ENCODE measurements around the gene BCO1.

The BCO1 gene

DNA sequence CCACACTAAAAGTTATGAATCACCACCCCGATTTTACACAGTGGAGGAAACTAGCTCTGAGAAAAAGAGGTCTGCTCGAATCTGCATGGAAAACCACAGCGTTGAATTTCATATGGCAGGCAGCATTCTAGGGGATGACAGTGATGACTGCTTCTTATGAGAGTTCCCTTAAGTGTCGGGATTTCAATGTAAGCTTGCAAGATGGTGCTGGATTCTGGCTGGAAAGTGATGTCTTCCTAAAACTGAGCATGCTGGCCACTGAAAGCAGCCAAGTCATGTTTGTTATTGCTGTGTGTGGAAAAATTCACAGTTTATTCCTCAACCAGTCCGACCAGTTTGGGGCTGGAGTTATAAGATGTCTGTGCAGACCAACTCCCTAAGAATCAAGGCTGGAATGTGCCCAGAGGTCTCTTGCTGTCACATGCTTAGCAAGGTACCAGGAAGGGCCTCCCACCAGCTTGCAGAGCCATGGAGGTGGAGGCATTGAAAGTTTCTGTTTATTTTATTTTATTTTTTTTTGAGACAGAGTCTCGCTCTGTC lies 39.1 kb downstream of the BCO1 start:
- no peak overlapping the region for H3K4me3 ChIP-seq (ENCODE audit: low read length)
- TF ChIP-seq ZNF274 (IDR thresholded peaks at IDR 0.05; ENCODE audit: low read depth, low read length), result no peak

DNA sequence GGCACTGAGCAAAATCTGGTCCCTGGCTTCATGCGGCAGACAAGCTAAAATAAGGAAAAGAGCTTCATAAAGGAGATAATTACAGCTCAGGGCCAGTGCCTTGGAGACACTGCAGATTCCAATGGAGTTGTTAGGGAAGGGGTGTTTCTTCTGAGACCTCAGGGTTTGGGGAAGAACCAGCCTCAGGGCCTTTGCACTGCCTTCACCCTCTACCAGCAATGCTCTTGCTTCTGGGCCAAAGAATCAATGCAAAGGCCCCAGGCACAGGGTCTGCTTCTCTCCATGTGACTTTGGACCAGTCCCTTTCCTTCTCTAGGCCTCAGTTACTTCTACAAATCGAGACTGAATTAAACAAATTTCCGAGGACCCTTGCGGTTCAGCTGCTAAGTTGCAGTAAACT lies 40.0 kb downstream of the BCO1 start:
- no peak overlapping the region for H3K4me3 ChIP-seq (ENCODE audit: low read length)
- TF ChIP-seq ZNF274 (IDR thresholded peaks at IDR 0.05; ENCODE audit: low read depth, low read length), result no peak

DNA sequence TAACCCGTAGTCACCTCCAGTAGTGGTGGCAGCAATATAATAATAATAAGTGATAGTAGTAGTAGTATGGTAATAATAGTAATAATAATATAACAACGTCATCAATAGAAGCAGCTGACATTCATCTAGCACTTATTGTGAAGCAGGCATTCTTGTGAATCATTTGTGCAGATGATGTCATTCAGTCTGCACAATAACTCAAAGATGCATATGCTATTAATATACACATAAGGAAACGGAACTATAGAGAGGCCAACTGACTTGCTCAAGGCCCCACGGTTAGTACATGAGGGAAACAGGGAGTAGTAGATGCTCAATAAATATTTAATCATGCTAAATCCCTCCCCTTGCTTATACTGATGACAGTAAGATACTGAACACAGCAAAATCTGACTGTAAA lies 40.9 kb downstream of the BCO1 start:
- no peak for TF ChIP-seq ZNF274 (IDR thresholded peaks at IDR 0.05; ENCODE audit: low read depth, low read length)
- no peak overlapping the region for H3K4me3 ChIP-seq (ENCODE audit: low read length)

DNA sequence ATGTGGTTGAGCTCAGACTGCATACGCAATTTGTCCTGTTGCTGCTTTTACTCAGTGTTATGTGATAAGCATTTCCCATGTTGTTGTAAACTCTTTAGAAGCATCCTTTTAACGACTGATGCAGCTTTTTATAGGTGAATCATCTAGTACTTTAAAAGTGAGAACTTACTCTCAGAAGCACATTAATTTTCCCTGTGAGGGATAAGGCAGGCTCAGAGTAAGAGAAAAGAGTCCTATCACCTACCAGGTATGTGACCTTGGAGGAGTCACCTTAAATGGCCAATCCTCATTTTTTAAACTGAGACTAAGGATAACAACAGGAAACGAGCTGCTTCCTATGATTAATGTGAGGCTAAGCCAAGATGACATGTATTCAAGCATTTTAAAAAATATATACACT lies 41.9 kb downstream of the BCO1 start:
- no peak for TF ChIP-seq ZNF274 (IDR thresholded peaks at IDR 0.05; ENCODE audit: low read depth, low read length)
- no peak overlapping the region for H3K4me3 ChIP-seq (ENCODE audit: low read length)

DNA sequence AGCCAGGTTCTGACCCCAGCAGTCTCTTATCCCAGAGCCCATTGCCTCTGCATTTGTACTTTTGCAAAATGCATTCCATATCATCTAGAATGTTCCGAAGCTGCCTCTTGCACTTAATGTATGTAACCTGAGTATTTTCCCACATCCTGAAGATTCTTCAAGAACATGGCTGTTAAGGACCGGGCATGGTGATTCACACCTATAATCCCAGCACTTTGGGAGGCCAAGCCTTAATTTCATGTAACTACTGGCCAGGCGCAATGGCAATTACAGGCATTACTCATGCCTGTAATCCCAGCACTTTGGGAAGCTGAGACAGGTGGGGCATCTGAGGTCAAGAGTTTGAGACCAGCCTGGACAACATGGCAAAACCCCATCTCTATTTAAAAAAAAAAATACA lies 44.6 kb downstream of the BCO1 start:
- H3K4me3 ChIP-seq (ENCODE audit: low read length), result no peak overlapping the region
- no peak for TF ChIP-seq ZNF274 (IDR thresholded peaks at IDR 0.05; ENCODE audit: low read depth, low read length)

DNA sequence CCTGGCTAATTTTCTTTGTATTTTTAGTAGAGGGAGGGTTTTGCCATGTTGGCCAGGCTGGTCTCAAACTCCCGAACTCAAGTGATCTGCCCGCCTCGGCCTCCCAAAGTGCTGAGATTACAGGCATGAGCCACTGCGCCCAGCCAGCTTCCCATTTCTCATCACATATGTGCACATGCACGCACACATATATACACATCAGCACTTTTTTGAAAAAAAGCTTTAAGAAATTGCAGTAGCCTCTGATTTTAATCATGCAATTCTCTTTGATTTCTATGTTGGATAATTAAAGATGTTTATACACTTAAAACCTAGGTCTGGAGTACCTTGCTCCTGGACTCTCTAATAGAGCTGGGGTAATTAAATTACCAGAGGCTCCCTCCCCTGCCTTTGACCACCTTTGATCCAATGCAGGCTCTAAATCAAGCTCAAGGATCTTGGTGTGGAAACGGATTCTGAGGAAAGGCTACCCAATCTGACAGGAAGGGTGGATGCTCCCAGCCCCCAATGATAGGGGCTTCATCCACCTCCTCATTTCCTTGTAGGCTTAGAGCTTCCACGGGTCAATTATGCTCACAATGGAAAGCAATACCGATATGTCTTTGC lies 46.6 kb downstream of the BCO1 start:
- no peak for TF ChIP-seq ZNF274 (IDR thresholded peaks at IDR 0.05; ENCODE audit: low read depth, low read length)
- no peak overlapping the region for H3K4me3 ChIP-seq (ENCODE audit: low read length)

DNA sequence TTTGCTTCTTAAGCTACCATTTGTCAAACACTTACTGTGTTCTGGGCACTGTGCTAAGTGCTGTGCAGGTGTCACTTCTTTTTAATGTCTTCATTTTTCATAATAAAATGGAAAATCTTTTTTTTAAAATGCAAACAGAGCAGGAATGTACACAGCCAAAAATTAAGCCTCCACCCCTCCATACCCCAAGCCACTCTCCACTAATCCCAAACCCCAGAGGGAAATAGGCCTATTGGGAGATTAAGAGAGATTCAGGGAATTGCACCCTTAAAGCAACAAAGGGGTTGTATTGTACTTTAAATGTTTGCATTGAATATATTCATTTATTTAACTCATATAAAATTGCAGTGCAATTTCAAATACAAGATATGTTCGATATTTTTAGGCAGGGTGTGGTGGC lies 47.7 kb downstream of the BCO1 start:
- no peak for TF ChIP-seq ZNF274 (IDR thresholded peaks at IDR 0.05; ENCODE audit: low read depth, low read length)
- H3K4me3 ChIP-seq (ENCODE audit: low read length), result no peak overlapping the region

DNA sequence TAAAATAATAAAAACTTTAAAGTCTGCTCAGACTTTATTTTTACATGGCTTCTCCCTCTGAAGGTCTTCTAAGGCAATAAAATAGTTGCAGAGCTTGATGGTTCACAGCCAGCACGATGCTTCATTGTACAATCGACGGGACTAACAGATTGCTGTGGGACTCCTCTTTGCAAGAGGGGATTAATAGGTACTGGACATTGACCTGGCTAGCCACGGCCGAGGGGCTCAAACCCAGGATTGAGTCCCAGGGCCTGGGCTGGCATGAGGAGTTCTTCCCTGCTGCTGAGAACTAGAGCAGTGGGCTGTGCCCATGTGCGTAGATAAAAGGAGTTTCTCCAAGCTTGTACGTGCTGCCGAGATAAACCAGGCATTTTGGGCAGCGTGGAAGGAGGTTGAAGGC lies 52.6 kb downstream of the BCO1 start:
- TF ChIP-seq ZNF274 (IDR thresholded peaks at IDR 0.05; ENCODE audit: low read depth, low read length), result no peak
- H3K4me3 ChIP-seq (ENCODE audit: low read length), result no peak overlapping the region

DNA sequence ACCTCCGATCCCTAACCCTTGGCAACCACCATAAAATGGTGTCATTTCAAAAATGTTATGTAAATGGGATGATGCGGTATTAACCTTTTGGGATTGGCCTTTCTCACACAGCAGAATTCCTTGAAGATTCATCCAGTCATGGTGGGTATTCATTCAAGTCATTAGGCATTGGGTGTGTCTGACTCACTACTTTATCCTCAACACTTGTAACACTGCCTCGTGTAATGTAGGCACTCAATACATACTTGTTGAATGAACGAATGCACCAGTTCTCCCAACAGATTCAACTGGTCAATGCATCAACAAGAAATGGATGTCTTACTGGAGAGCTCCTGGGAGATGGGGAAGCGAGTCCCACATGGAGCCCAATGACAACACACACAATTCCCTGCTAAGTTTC lies 54.4 kb downstream of the BCO1 start:
- no peak for TF ChIP-seq ZNF274 (IDR thresholded peaks at IDR 0.05; ENCODE audit: low read depth, low read length)
- no peak overlapping the region for H3K4me3 ChIP-seq (ENCODE audit: low read length)

DNA sequence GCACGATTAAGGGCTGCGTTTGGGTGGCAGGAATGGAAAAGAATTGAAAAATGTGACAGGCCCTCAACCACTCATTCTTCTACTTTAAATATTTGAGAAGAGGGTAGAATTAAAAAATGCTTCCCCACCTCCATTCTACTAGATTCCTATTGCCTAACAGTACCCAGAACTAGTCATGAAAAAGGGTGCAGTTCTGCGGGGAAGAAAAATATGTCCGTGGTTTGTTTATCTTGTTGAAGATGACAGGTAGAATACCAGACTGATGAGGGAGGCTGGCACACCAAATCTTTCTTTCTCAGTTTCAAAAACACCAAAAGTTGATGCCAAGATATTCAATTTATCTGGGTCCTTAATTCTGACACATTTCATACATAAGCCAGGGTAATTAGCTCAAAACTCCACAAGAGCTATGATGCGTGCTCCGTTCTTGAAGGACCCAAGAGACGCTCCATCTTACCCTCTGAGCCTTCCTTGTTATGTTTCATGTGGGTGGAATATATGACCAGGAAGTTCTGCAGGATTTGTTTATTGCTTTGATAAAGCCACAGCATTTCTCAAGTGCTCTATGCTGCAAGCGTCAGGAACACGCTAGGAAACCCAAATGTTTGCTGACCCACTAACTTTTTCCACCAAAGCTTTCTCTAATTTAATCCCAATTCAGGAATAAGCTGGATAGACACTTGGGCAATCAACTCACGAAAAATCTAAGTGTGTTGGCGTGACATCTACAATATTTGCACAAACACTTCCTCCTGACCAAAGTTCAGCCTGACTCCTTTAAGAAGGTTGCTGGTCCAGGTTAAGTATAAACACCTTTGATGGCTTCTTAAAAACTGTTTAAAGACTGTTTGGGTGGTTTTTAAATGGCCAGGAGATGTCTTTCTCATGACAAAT lies 55.7 kb downstream of the BCO1 start:
- no peak overlapping the region for H3K4me3 ChIP-seq (ENCODE audit: low read length)
- TF ChIP-seq ZNF274 (IDR thresholded peaks at IDR 0.05; ENCODE audit: low read depth, low read length), result no peak

DNA sequence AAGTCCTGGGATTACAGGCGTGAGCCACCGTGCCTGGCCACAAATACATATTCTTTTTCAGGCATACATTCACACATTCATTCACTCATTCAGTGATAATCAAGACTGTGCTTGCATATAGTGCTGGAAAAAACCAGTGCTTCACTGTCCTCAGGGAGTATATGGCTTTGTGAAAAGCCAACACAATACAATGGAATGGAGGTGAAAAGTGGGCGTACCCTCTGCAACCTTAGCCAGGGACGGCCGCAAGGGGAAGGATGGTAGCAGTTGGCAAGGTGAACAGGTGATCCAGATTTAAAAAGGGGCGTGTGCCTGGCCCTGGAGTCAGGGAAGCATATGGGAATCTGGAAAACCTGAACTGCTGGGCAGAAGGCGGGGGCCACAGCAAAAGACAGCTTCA lies 58.1 kb downstream of the BCO1 start:
- H3K4me3 ChIP-seq (ENCODE audit: low read length), result no peak overlapping the region
- TF ChIP-seq ZNF274 (IDR thresholded peaks at IDR 0.05; ENCODE audit: low read depth, low read length), result no peak

DNA sequence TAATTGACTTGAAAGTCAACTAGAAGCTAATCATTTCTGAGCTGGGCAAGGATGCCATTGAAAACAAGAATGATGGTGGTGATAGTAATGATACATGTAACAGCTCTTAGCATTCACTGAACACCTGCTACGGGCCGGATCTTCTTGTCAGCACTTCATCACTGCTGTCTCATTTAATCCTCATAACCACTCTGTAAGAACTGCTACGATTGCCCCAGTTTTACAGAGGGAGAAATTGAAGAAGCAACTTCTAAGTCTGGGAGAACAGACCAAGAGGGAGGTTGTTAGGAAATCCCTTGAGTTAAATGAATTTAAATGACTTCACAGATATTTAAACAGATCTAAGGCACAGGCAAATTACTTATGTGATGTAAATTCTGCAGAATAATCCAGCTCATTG lies 69.3 kb downstream of the BCO1 start:
- no peak overlapping the region for H3K4me3 ChIP-seq (ENCODE audit: low read length)
- TF ChIP-seq ZNF274 (IDR thresholded peaks at IDR 0.05; ENCODE audit: low read depth, low read length), result no peak

DNA sequence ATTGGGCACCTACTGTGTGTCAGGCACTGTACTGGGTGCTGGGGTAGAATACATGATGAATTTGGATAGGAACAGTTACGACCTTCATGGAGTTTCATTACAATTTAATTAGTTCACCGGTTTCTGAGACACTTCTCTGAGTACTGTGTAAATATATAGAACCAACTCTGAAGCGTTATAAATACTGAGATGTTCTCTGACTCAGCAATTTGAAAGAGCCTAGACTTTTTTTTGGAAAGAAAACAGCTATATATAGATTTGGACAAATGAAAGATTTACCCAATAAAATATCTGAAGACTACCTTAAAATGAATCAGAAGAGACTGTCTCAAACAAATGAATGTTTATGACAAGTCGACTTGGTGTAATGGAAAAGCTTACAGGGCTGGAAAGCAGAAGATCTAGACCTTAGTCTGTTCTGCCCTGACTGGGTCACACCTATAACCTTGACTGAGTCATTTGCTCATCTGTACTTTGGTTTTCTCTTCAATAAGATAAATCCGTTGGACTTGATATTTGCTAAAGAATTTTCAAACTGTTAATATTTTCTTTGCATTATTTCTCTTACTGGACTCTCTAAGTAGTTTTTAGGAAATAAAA lies 71.7 kb downstream of the BCO1 start:
- no peak overlapping the region for H3K4me3 ChIP-seq (ENCODE audit: low read length)
- no peak for TF ChIP-seq ZNF274 (IDR thresholded peaks at IDR 0.05; ENCODE audit: low read depth, low read length)

DNA sequence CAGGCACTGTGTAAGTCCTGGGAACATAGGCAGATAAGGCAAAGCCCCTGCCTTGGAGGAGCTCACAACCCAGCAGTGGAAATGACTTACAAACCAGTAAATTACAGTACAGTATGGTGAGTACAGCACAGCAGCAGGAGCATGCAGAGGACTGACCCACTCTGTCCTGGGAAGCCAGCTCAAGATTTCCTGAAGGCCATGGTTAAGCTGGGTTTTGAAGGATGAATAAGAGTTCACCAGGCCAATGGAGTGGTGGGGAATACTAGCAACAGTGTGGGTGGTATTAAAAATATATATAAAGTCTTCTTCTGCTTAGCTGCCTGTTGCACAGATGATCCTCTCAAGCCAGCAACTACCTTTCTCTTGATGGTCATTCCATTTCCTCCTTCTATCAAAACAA lies 73.3 kb downstream of the BCO1 start:
- H3K4me3 ChIP-seq (ENCODE audit: low read length), result no peak overlapping the region
- TF ChIP-seq ZNF274 (IDR thresholded peaks at IDR 0.05; ENCODE audit: low read depth, low read length), result no peak

Measured in GM08714 (cell line).